ENCODE data around the gene TMEM132D. TPM values are rescaled to one million over a fixed set of nuclear protein-coding genes. Genes with fewer than 3 reads are reported as not detected.

TMEM132D gene
- total RNA-seq, 2 experiments from 2014 or later, result not detected

DNA sequence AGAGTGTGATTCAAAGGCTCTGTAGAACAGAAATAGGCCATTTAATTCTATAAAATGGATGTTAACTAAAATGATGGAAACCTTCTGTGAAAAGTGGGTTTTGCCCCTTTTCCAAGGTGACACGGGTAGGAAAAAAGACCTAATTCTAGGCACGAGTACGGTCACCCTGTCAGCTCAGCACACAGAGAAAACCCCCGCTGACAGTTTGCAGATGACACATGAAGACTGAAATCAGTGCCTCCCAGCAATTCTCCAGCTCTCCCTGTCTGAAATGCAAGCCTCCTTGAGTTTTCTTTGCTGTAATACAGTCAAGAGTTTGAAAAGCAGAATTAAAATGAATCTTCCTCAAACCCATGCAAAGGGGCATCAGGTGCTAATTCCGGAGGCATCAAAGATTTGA lies 230.0 kb downstream of the TMEM132D start:
- Histone ChIP-seq H3K4me2 (ENCODE audit: low read length) (no peak overlapping the region), H2AFZ (ENCODE audit: low read length) (no peak overlapping the region), H3K9me3 (ENCODE audit: low read length) (no peaks in the 10 kb centered on the region), H3K27ac (ENCODE audit: low read depth, low read length, poor library complexity, severe bottlenecking) (no peak overlapping the region), H3K9me2 (ENCODE audit: insufficient read depth, low read length) (no peaks in the 10 kb centered on the region), H4K20me1 (ENCODE audit: insufficient read depth, low read length) (no peaks in the 10 kb centered on the region), H3K79me2 (ENCODE audit: insufficient read depth, low read depth, low read length) (no peaks in the 10 kb centered on the region), H3K36me3 (ENCODE audit: insufficient read depth, low read length) (no peaks in the 10 kb centered on the region), H3K4me3 (ENCODE audit: low read depth, low read length, poor library complexity, severe bottlenecking) (no peak overlapping the region), H3K4me1 (ENCODE audit: insufficient read depth, low read length, poor library complexity, severe bottlenecking) (no peaks in the 10 kb centered on the region)
- no TSS peak for BruUV-seq (replicated peaks)
- TF ChIP-seq, protein P1, sequence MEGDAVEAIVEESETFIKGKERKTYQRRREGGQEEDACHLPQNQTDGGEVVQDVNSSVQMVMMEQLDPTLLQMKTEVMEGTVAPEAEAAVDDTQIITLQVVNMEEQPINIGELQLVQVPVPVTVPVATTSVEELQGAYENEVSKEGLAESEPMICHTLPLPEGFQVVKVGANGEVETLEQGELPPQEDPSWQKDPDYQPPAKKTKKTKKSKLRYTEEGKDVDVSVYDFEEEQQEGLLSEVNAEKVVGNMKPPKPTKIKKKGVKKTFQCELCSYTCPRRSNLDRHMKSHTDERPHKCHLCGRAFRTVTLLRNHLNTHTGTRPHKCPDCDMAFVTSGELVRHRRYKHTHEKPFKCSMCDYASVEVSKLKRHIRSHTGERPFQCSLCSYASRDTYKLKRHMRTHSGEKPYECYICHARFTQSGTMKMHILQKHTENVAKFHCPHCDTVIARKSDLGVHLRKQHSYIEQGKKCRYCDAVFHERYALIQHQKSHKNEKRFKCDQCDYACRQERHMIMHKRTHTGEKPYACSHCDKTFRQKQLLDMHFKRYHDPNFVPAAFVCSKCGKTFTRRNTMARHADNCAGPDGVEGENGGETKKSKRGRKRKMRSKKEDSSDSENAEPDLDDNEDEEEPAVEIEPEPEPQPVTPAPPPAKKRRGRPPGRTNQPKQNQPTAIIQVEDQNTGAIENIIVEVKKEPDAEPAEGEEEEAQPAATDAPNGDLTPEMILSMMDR (conservative IDR thresholded peaks at IDR 0.05; ENCODE audit: low read length), result no peak
- no peak for TF ChIP-seq EZH2phosphoT487 (IDR thresholded peaks at IDR 0.05; ENCODE audit: borderline replicate concordance, low read depth, low read length)
- DNase-seq (ENCODE audit: low spot score), result no peak
- ChIA-PET CTCF (ENCODE audit: unreplicated experiment) (no interaction called here), POLR2A (no interaction called here)
- intact Hi-C loops (cut with micrococcal nuclease; ENCODE audit: unreplicated experiment), result no loop called here

DNA sequence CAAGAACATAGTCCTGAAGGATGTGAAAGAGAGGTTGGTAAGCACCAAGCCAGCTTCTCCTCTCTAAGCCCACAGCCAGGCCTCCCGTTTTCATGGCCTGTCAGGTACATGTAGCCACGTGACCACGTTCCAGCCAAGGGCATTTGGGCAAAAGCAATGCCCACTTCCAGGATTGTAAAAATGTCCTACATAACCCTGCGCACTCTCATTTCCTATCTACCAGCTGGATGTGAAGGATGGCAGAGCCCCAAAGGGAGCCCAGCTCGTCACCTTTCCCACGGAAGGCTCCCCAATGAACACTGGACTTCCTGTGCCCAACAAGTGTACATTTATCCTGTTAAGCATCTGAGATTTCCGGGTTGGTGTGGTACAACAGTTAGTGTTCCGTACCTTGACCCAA lies 231.7 kb downstream of the TMEM132D start:
- Histone ChIP-seq H3K79me2 (ENCODE audit: insufficient read depth, low read depth, low read length) (no peaks in the 10 kb centered on the region), H3K4me1 (ENCODE audit: insufficient read depth, low read length, poor library complexity, severe bottlenecking) (no peaks in the 10 kb centered on the region), H4K20me1 (ENCODE audit: insufficient read depth, low read length) (no peaks in the 10 kb centered on the region), H3K27ac (ENCODE audit: low read depth, low read length, poor library complexity, severe bottlenecking) (no peak overlapping the region), H3K36me3 (ENCODE audit: insufficient read depth, low read length) (no peaks in the 10 kb centered on the region), H3K4me3 (ENCODE audit: low read depth, low read length, poor library complexity, severe bottlenecking) (no peak overlapping the region), H3K4me2 (ENCODE audit: low read length) (no peak overlapping the region), H3K9me2 (ENCODE audit: insufficient read depth, low read length) (no peaks in the 10 kb centered on the region), H3K9me3 (ENCODE audit: low read length) (no peaks in the 10 kb centered on the region), H2AFZ (ENCODE audit: low read length) (no peak overlapping the region)
- POLR2A ChIA-PET, result interaction anchor here (0.6 kb wide), 1 partner anchor 321 kb away, joined by 3 read pairs; no protein-coding TSS in a partner anchor
- BruUV-seq (replicated peaks), result no TSS peak
- intact Hi-C loops (cut with micrococcal nuclease; ENCODE audit: unreplicated experiment), result no loop called here
- no peak for DNase-seq (ENCODE audit: low spot score)
- no peak for TF ChIP-seq EZH2phosphoT487 (IDR thresholded peaks at IDR 0.05; ENCODE audit: borderline replicate concordance, low read depth, low read length)
- TF ChIP-seq, protein P1 (conservative IDR thresholded peaks at IDR 0.05; ENCODE audit: low read length), result no peak
- CTCF ChIA-PET (ENCODE audit: unreplicated experiment), result no interaction called here

DNA sequence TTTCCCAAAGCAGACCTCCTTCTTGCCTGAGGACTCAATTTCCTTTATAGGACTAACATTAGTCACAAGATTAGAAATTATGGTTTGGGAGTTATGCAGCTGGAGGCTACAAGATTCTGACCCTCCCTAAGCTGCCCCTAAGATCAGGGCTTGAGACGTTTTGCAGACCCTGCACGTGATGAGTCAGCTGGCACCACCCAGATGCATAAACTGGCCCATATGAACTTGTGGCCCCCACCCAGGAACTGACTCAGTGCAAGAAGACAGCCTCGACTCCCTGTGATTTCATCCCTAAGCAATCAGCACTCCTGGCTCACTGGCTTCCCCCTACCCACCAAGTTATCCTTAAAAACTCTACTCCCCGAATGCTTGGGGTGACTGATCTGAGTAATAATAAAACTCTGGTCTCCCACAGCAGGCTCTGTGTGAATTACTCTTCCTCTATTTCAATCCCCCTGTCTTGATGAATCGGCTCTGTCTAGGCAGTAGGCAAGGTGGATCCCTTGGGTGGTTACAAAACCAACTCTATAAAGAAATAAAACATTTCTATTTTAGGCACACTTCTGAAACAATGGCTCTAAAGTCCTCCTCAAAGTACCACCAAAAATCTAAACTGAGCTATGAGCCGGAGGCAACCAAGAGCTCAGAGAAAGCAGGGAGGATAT lies 233.4 kb downstream of the TMEM132D start:
- no peak for TF ChIP-seq EZH2phosphoT487 (IDR thresholded peaks at IDR 0.05; ENCODE audit: borderline replicate concordance, low read depth, low read length)
- TF ChIP-seq, protein P1 (conservative IDR thresholded peaks at IDR 0.05; ENCODE audit: low read length), result no peak
- POLR2A ChIA-PET, result no interaction called here
- intact Hi-C loops (cut with micrococcal nuclease; ENCODE audit: unreplicated experiment), result no loop called here

More for the DNA sequence above, 233.4 kb downstream of the TMEM132D start:
- no peaks in the 10 kb centered on the region for H3K79me2 ChIP-seq (ENCODE audit: insufficient read depth, low read depth, low read length)
- no peak overlapping the region for H3K27ac ChIP-seq (ENCODE audit: low read depth, low read length, poor library complexity, severe bottlenecking)
- H3K4me2 ChIP-seq (ENCODE audit: low read length), result no peak overlapping the region
- H3K4me3 ChIP-seq (ENCODE audit: low read depth, low read length, poor library complexity, severe bottlenecking), result no peak overlapping the region
- no peak for DNase-seq (ENCODE audit: low spot score)
- H3K9me2 ChIP-seq (ENCODE audit: insufficient read depth, low read length), result no peaks in the 10 kb centered on the region
- H3K9me3 ChIP-seq (ENCODE audit: low read length), result no peaks in the 10 kb centered on the region
- no TSS peak for BruUV-seq (replicated peaks)
- H3K4me1 ChIP-seq (ENCODE audit: insufficient read depth, low read length, poor library complexity, severe bottlenecking), result no peaks in the 10 kb centered on the region
- no peaks in the 10 kb centered on the region for H3K36me3 ChIP-seq (ENCODE audit: insufficient read depth, low read length)
- H4K20me1 ChIP-seq (ENCODE audit: insufficient read depth, low read length), result no peaks in the 10 kb centered on the region
- H2AFZ ChIP-seq (ENCODE audit: low read length), result no peak overlapping the region
- CTCF ChIA-PET (ENCODE audit: unreplicated experiment), result no interaction called here

All from OCI-LY7 (cell line).